GM23338 (cell line): ENCODE measurements around the gene TRIM45.

Source experiments
- CREB1 ChIP-seq: fragments of 250-450 bp; sonication (Bioruptor Pico); IDR thresholded peaks from 2 replicates; pipeline ENCODE4 v1.5.0; 2020; ENCODE audit warnings: low read depth, mild to moderate bottlenecking, moderate library complexity
- EZH2 ChIP-seq: fragments of 200-600 bp; sonication (generic); IDR thresholded peaks from one replicate; pipeline ENCODE4 v1.8.0; 2017; ENCODE audit warnings: antibody characterized with exemption, mild to moderate bottlenecking, low read depth; ENCODE audit not compliant: unreplicated experiment
- EZH2phosphoT487 ChIP-seq: fragments of 200-600 bp; sonication (generic); IDR thresholded peaks from one replicate; pipeline ENCODE4 v1.8.1; 2018; ENCODE audit warnings: antibody characterized with exemption; ENCODE audit not compliant: unreplicated experiment
- JUNB ChIP-seq: IDR thresholded peaks from one replicate; pipeline ENCODE4 v1.6.1; 2016; ENCODE audit warnings: antibody characterized with exemption; ENCODE audit not compliant: unreplicated experiment
- NANOG ChIP-seq: IDR thresholded peaks from 2 replicates; pipeline ENCODE4 v1.6.1; 2016; ENCODE audit warnings: antibody characterized with exemption, borderline replicate concordance
- POLR2AphosphoS5 ChIP-seq: IDR thresholded peaks from 2 replicates; pipeline ENCODE4 v1.6.1; 2016; ENCODE audit warnings: antibody characterized with exemption, low read depth
- STAT1 ChIP-seq: IDR thresholded peaks from one replicate; pipeline ENCODE4 v1.6.1; 2016; ENCODE audit warnings: antibody characterized with exemption; ENCODE audit not compliant: unreplicated experiment
- ZNF114 ChIP-seq: fragments of 250-450 bp; sonication (Bioruptor Pico); IDR thresholded peaks from 2 replicates; pipeline ENCODE4 v1.5.0; 2020; ENCODE audit warnings: mild to moderate bottlenecking, moderate library complexity
- TF ChIP-seq, protein P1 (sequence below), 2 experiments: fragments of 200-600 bp in 1 of 2; sonication (generic) in 1 of 2; conservative IDR thresholded peaks; 2 replicates each; pipeline versions ENCODE4 v1.5.1 to v1.6.1; 2016 to 2017; ENCODE audit warnings: antibody characterized with exemption in 2 of 2, low read depth in 2 of 2, mild to moderate bottlenecking in 2 of 2, moderate library complexity in 1 of 2
- TF ChIP-seq, protein P2 (sequence below): IDR thresholded peaks from one replicate; pipeline ENCODE4 v1.6.1; 2018; ENCODE audit warnings: antibody characterized with exemption; ENCODE audit not compliant: unreplicated experiment
- TF ChIP-seq, protein P3 (sequence below): IDR thresholded peaks from 2 replicates; pipeline ENCODE4 v1.6.1; 2016; ENCODE audit warnings: antibody characterized with exemption

DNA sequence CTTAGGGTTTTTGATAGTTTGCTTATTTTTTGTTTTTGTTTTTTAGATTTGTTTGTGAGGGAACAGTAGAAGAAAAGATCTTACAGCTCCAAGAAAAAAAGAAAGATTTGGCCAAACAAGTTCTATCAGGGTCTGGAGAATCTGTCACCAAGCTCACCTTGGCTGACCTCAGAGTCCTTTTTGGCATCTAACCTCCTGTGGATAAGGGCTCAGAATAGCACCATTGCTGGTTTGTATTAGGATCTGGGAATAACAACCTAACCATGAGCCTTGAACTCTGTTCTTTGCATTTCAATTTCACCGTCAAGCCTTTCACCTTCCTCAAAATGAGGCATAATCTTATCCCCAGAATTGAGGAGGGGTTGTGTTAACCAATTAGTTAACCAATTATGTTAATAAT is 20.2 kb downstream of the TRIM45 start:
- TF ChIP-seq ZNF114 (CRISPR knock-in tag) = no peak
- TF ChIP-seq, protein P1, sequence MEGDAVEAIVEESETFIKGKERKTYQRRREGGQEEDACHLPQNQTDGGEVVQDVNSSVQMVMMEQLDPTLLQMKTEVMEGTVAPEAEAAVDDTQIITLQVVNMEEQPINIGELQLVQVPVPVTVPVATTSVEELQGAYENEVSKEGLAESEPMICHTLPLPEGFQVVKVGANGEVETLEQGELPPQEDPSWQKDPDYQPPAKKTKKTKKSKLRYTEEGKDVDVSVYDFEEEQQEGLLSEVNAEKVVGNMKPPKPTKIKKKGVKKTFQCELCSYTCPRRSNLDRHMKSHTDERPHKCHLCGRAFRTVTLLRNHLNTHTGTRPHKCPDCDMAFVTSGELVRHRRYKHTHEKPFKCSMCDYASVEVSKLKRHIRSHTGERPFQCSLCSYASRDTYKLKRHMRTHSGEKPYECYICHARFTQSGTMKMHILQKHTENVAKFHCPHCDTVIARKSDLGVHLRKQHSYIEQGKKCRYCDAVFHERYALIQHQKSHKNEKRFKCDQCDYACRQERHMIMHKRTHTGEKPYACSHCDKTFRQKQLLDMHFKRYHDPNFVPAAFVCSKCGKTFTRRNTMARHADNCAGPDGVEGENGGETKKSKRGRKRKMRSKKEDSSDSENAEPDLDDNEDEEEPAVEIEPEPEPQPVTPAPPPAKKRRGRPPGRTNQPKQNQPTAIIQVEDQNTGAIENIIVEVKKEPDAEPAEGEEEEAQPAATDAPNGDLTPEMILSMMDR (conservative IDR thresholded peaks at IDR 0.05; ENCODE audit: low read depth in 2 of 2) = no peak
- TF ChIP-seq EZH2phosphoT487 = no peak
- TF ChIP-seq, protein P2, sequence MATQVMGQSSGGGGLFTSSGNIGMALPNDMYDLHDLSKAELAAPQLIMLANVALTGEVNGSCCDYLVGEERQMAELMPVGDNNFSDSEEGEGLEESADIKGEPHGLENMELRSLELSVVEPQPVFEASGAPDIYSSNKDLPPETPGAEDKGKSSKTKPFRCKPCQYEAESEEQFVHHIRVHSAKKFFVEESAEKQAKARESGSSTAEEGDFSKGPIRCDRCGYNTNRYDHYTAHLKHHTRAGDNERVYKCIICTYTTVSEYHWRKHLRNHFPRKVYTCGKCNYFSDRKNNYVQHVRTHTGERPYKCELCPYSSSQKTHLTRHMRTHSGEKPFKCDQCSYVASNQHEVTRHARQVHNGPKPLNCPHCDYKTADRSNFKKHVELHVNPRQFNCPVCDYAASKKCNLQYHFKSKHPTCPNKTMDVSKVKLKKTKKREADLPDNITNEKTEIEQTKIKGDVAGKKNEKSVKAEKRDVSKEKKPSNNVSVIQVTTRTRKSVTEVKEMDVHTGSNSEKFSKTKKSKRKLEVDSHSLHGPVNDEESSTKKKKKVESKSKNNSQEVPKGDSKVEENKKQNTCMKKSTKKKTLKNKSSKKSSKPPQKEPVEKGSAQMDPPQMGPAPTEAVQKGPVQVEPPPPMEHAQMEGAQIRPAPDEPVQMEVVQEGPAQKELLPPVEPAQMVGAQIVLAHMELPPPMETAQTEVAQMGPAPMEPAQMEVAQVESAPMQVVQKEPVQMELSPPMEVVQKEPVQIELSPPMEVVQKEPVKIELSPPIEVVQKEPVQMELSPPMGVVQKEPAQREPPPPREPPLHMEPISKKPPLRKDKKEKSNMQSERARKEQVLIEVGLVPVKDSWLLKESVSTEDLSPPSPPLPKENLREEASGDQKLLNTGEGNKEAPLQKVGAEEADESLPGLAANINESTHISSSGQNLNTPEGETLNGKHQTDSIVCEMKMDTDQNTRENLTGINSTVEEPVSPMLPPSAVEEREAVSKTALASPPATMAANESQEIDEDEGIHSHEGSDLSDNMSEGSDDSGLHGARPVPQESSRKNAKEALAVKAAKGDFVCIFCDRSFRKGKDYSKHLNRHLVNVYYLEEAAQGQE = no peak
- TF ChIP-seq EZH2 = no peak
- TF ChIP-seq POLR2AphosphoS5 = no peak
- no peak for TF ChIP-seq JUNB
- no peak for TF ChIP-seq STAT1
- no peak for TF ChIP-seq CREB1 (CRISPR knock-in tag)
- no peak for TF ChIP-seq NANOG
- TF ChIP-seq, protein P3, sequence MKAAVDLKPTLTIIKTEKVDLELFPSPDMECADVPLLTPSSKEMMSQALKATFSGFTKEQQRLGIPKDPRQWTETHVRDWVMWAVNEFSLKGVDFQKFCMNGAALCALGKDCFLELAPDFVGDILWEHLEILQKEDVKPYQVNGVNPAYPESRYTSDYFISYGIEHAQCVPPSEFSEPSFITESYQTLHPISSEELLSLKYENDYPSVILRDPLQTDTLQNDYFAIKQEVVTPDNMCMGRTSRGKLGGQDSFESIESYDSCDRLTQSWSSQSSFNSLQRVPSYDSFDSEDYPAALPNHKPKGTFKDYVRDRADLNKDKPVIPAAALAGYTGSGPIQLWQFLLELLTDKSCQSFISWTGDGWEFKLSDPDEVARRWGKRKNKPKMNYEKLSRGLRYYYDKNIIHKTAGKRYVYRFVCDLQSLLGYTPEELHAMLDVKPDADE = no peak
